HL-60 (cell line): ENCODE measurements around the gene VASH2.

Experiments used
- DNase-seq, 2 experiments: peaks; one replicate each; pipeline ENCODE4 v3.0.0-alpha.2; 2010 to 2020; ENCODE audit warnings: low read depth in 1 of 2, low spot score in 1 of 2
- H3K27ac ChIP-seq: fragments of 250-450 bp; sonication (Bioruptor Pico); replicated peaks from 2 replicates; pipeline ENCODE4 v1.5.1; 2020; ENCODE audit warnings: mild to moderate bottlenecking, moderate library complexity
- H3K27me3 ChIP-seq: fragments of 250-450 bp; sonication (Bioruptor Pico); 2 replicates; pipeline ENCODE4 v1.5.1; 2021; ENCODE audit warnings: mild to moderate bottlenecking, moderate library complexity; ENCODE audit not compliant: insufficient read depth, poor library complexity, severe bottlenecking
- H3K4me3 ChIP-seq: replicated peaks from 2 replicates; pipeline ENCODE4 v1.5.1; 2011; ENCODE audit warnings: mild to moderate bottlenecking, control low read depth, low read length; ENCODE audit not compliant: insufficient read depth
- CTCF ChIP-seq: IDR thresholded peaks from one replicate; pipeline ENCODE4 v1.5.1; 2011; ENCODE audit warnings: low read length, control low read depth, inconsistent platforms; ENCODE audit not compliant: insufficient read depth
- GABPA ChIP-seq: IDR thresholded peaks from 2 replicates; pipeline ENCODE4 v1.6.1; 2012; ENCODE audit warnings: low read depth
- POLR2AphosphoS5 ChIP-seq: IDR thresholded peaks from 2 replicates; pipeline ENCODE4 v1.6.1; 2012; ENCODE audit warnings: low read depth
- SPI1 ChIP-seq: IDR thresholded peaks from 2 replicates; pipeline ENCODE4 v1.6.1; 2012; ENCODE audit warnings: low read depth, mild to moderate bottlenecking, borderline replicate concordance
- TF ChIP-seq, protein P1 (sequence below): IDR thresholded peaks from 2 replicates; pipeline ENCODE4 v1.6.1; 2012; ENCODE audit warnings: low read depth; ENCODE audit not compliant: insufficient replicate concordance

The VASH2 gene

DNA sequence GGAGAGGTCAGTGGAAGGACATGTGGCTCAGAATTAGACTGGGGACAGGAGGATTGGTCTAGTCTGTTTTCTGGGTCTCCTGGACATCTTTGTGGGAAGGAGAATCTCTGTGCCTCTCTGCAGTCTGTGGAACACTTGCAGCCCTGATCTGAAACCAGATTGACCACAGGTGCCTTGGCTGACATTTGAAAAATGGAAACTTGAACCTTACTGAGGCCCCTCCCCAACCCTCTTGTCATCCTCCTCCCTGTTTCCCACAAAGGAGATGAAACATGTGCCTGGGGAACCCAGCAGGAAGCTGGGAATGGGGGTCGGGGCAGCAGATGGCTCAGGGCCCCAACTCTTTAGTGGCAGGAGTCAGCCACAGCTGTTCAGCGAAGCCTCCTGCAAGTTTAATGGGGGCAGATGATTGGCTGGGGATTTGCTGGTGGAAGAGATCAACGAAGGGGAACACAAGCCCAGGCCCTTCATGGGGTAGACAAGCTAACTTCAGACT lies 18.1 kb downstream of the VASH2 start:
- Histone ChIP-seq H3K27ac (no peak overlapping the region), H3K4me3 (no peak overlapping the region), H3K27me3 (peaks cover 9% of the 10 kb centered on the region)
- DNase-seq, result no peak
- TF ChIP-seq, protein P1, sequence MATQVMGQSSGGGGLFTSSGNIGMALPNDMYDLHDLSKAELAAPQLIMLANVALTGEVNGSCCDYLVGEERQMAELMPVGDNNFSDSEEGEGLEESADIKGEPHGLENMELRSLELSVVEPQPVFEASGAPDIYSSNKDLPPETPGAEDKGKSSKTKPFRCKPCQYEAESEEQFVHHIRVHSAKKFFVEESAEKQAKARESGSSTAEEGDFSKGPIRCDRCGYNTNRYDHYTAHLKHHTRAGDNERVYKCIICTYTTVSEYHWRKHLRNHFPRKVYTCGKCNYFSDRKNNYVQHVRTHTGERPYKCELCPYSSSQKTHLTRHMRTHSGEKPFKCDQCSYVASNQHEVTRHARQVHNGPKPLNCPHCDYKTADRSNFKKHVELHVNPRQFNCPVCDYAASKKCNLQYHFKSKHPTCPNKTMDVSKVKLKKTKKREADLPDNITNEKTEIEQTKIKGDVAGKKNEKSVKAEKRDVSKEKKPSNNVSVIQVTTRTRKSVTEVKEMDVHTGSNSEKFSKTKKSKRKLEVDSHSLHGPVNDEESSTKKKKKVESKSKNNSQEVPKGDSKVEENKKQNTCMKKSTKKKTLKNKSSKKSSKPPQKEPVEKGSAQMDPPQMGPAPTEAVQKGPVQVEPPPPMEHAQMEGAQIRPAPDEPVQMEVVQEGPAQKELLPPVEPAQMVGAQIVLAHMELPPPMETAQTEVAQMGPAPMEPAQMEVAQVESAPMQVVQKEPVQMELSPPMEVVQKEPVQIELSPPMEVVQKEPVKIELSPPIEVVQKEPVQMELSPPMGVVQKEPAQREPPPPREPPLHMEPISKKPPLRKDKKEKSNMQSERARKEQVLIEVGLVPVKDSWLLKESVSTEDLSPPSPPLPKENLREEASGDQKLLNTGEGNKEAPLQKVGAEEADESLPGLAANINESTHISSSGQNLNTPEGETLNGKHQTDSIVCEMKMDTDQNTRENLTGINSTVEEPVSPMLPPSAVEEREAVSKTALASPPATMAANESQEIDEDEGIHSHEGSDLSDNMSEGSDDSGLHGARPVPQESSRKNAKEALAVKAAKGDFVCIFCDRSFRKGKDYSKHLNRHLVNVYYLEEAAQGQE, result no peak
- TF ChIP-seq GABPA (no peak), SPI1 (no peak), POLR2AphosphoS5 (no peak), CTCF (no peak)

- Histone ChIP-seq H3K4me3 (no peak overlapping the region), H3K27me3 (peaks cover 7% of the 10 kb centered on the region), H3K27ac (no peak overlapping the region)
- no peak for DNase-seq
- TF ChIP-seq, protein P1, result no peak
- TF ChIP-seq POLR2AphosphoS5 (no peak), SPI1 (no peak), GABPA (no peak), CTCF (no peak)
Observed at GRCh38 chr1:212970085-212970484, 19.7 kb downstream of the VASH2 start.

DNA sequence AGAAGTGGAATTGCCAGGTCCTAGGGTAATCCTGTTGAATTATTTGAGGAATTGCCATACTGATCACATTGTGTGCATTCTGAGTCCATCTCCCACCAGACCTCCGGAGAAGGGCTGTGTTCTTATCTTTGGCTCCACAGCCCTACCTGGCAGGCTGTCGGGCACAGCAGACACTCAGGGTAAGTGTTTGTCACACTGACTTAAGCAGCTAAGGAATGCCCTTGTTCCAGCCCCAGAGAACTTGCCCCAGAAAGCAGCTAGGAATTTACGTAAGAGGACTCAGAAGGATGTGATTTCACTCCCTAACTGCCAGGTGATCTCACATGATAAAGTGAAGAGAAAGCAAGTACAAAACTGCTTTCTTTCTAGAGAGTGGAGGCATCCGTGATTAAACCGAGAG lies 21.0 kb downstream of the VASH2 start:
- no peak for TF ChIP-seq CTCF
- no peak for DNase-seq
- Histone ChIP-seq H3K27ac (no peak overlapping the region), H3K4me3 (no peak overlapping the region), H3K27me3 (peaks cover 5% of the 10 kb centered on the region)

- Histone ChIP-seq H3K27me3 (peaks cover 5% of the 10 kb centered on the region), H3K4me3 (no peak overlapping the region), H3K27ac (no peak overlapping the region)
- DNase-seq, result no peak
- no peak for TF ChIP-seq CTCF
- TF ChIP-seq POLR2AphosphoS5, result no peak
- TF ChIP-seq, protein P1, result no peak
- no peak for TF ChIP-seq GABPA
Observed at GRCh38 chr1:212973426-212973825, 23.1 kb downstream of the VASH2 start.
